NCI-H69 (cell line): ENCODE measurements around the gene KRTAP22-1.
A peak's percentile ranks its signal among the peaks of the same experiment; 100 is the strongest.

Experiments
- DNase-seq: peaks from one replicate; lab custom pipeline; 2025; lab: John Stamatoyannopoulos, UW

The KRTAP22-1 gene

DNA sequence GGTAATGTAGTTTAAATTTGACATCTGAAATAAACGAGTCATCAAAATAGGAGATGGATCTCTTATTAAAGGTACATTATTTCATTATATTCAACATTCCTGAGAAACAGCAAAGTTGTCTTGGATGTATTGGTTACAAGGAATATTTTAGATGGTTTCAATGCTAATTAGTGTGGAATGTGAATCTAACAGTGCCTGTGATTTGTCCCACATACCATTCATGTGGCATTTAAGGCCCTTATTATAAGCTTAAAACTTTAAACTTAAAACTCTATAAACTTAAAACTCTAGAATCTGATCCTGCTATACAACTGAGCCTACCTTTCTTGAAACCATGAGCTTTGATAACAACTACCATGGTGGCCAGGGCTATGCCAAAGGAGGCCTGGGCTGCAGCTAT, at the start of gene KRTAP22-1:
Gene KRTAP22-1 (plus strand): TSS at position 301 of the 400 bp plus-strand sequence.
- no peak for DNase-seq

DNA sequence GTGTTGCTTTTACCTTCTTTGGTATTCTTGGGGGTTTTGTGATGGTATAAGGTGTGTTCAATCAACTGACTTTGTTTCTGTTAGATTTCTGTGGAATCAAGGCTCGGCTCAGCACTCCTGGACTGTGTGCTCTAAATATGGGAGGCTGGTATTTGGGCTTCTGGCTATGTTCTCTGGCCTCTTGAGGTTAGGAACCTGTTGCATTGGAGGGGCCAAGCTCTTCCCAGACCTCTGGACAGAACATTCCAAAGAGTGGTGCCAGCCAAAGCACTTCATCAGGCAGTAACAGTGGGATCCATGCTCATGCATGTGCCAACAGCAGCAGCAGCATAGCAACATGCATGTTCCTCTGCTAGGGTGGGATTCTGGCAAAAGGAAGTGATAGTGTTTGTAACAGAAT, 48.1 kb upstream of the KRTAP22-1 start:
- DNase-seq, result no peak

DNA sequence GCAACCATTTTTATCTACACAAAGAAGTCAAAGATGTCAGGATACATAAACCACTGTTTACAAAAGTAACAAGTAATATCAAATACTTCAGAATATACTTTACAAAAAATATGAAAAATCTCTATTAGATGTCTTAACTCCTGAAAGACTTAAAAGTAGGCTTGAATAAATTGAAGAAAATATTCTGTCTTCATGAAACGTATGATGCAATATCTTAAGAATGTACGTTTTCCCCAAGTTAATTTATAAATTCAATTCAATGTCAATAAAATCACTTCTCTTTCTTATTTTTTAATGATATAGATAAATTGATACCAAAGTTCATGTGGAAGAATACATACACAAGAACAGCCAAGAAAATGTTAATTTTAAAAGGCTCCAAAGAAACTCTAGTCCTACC, 45.8 kb upstream of the KRTAP22-1 start:
- DNase-seq, result no peak

DNA sequence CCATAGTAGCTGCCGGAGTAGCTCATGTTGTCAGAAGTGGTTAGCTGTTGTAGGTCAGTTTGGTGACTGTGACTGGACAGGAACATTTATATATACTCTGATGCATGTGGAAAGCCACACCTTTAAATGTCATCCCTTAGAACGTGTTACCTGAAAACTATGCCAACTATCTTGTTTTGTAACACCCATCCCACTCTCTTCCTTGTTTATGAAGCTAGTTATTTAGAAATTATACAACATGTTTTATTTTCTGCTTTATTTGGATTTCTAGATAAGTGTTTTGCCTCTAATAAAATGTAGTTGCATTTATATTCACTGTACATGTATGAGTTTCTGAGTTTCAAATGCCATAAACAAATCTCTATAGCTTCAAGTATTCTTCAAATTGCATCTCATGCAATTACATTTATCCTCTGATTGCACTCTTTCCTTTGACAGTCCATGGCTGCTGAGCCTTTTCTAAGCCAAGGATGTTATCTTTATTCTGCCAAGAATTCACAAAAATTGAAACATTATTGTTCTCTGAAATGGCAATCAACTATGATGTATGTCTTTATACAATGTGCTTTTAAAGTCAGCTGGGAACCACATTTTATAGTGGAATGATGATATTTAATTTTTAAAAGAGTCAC, 39.5 kb upstream of the KRTAP22-1 start, which contains the start of gene KRTAP19-7:
Gene KRTAP19-7 (minus strand): TSS at position 51 of the 632 bp plus-strand sequence. CDS start 25 bp downstream, at position 26.
- no peak for DNase-seq

DNA sequence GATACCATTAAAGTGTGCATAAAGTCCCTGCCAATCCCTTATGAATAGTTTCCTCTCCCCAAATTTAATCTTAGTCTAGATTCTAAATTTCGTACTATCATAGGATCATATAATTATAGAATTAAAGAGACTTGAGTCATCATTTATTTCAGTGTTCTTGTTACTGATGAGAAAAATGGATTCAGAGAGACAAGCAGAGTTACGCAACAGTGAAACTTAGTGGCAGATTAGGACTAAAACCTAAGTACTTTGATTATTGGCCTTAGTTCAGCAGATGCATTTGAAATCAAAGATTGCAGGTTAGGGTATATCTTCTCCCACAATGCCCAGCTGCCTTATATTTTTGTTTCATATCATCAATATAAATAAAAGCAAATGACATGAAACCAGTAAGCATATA, 38.9 kb upstream of the KRTAP22-1 start:
- DNase-seq, result no peak

DNA sequence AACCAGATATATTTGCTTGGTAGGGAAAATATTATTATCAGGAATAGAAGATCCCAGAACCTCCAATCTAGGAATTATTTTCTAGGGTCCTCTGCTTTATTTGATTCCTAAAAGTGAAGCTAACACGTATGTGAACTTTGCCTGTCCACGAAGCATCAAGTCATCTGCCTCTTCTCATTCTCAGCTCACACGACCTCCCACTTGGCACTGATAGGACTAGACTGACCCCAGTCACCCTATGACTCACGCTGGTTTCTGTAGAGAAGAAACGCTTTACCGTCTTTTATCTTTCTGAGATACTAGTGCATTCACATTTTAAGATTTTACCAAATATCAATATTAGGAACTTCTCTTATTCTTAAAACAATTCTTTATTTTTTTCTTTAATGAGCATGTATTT, 37.8 kb upstream of the KRTAP22-1 start:
- DNase-seq, result no peak

DNA sequence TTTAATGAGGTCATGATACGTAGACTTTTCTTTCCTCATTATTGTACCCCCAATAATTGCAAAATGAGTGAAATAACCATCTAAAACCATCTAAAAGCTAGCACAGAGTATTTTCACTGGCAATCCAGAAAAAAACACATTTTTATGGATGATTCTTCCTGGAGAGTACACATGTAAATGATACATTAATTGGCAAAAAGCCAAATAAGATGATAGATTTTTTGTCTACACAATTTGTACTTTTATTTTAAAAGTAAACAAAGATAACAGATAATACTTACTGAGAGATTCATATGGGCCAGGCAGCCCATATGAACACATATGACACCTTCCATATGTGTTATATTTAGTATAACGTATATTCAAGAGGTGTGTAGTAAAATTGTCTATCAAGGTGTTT, 37.3 kb upstream of the KRTAP22-1 start:
- no peak for DNase-seq

DNA sequence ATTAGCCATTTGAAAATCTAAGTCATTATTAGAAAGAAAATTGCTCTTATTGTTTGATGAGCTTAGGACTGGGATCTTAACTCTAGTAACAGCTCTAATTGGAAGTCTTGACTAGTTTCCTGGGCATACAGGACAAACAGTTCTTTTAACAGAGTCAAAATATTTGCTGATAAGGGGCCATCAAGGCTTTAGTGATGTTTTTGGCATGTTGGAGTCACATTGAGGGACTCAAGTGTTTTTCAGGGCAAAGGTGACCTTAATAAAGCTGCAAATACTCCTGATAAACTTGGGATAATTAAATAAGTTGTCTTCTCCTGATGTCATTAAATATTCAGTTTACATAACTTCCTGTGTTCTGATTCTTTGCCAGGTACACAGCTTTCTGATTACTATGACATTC, 33.3 kb upstream of the KRTAP22-1 start:
- DNase-seq, result no peak

DNA sequence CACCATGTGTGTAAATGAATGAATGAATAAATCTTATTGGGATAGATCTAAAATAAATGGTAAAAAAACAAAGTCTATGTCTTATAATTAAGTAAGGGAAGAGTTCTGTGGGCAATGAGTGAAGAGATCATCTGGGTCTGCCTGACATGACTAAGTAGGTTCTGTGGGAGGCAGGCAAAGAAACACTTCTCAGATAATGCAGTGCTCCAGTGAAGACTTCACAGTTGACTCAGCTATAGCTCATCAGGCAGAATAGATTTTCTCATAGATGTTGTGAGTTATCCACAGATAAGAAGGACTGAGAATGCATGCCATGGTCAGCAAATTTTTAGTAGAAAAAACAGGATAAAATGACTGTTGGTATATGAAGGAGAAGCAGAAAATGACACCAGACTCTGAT, 23.1 kb upstream of the KRTAP22-1 start:
- DNase-seq, result peak; percentile 68

DNA sequence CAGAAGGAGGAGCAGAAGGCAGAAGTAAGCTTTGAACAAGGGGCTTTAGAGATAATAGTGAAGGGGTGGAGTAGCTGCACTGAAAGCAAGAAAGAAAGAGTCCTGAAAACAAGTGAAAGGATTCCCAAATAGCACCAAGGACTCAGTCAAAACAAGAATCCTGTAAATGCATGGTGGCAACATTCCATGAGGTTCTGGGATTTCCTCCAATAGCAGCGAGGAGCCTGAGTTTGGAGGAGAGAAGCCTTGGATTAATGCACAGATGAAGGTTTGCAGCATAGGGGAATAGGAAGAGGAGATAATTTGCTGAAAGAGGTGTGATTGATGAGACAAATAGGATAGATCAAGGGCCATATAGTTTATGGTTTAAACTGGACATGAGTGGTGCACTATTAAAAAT, 21.5 kb upstream of the KRTAP22-1 start:
- no peak for DNase-seq

DNA sequence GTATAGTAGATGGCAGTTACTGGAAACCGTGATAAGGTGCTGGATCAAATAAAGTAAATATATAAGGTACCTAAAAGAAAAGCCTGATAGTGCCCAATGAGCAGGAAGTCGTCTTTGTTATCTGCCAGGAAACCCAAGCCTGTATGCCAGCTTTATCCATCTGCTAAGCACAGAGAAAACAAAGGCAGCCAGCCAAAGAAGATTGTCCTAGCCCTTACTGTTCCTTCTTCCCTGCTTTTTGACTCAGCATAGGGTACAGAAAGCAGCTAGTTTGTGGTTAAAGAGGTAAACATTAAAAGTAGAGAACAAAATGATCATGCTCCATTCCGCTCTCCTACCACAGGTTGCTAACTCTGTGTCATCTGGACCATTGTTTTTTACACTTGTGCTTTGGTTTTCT, 20.8 kb upstream of the KRTAP22-1 start:
- DNase-seq, result peak; percentile 25

DNA sequence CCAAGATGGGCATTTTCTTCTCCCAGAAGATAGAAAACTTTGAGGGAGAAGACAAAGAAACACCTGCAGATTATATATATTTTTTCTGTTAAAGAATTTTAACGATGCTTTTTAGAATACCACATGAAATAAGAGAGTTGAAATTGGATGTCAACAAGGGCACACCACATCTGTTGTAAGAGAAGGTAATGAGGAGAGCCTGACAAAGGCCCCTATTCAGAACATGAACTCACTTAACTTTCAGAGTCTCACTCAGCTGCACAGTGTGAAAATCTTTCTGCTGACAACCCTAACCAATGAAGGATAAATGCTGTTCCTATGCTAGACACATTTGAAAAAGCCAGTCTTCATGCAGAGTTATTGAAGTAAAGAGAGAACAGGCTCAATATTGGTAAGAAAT, 18.0 kb upstream of the KRTAP22-1 start:
- no peak for DNase-seq

DNA sequence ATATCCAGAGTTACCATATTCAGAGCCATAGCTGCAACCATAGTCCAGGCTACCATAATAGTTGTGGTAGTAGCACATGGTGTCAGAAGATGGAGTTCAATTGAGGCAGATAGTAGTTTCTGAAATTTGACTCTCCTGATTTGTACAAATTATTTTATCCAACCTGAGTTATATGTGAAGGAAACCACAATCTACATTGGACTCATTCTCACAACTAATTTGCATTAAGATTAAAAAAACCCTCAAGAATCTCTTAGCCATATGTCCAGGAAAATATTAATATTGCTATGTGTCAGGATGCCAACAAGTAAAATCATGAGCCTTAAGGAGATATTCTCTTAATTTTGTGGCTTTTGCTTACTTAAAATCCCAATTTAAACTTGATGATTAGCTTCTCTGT, 10.6 kb upstream of the KRTAP22-1 start, which contains the start of gene KRTAP22-2:
Gene KRTAP22-2 (minus strand): TSS at position 101 of the 400 bp plus-strand sequence.
- no peak for DNase-seq

DNA sequence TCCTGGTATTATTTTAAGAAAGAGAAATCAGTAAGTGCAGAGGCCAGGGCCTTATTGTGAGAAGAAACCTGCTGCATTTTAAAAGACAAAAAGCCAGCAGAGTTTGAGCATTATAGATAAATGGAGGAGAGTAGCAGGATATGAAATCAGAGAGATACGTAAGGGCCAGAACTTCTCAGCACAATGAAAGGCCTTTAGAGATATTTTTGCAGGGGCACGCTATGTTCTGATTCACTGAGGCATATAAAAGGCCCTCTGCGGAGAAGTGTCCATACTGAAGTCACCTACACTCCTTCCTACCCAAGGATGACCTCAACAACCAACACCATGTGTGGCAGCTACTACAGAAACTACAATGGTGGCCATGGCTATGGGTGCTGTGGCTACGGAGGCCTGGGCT, 8.7 kb upstream of the KRTAP22-1 start, which contains the start of gene KRTAP6-3:
Gene KRTAP6-3 (plus strand): TSS at position 301 of the 400 bp plus-strand sequence. CDS start 6 bp downstream, at position 307.
- DNase-seq, result no peak

DNA sequence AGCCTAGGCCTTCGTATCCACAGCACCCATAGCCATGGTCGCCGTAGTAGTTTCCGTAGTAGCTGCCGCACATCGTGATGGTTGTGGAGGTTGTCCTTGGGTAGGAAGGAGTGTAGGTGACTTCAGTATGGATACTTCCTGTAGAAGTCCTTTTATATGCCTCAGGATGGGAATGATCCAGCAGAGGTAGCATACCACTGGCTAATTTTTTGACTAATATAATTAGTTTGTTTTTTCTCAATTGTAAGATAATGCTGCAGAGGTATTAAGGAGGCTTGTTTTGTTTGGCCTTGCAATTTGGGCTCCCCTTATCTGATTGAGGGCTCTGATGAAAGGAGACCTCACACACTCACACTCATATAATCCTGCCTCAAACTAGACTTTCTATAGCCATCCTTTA, 2.1 kb upstream of the KRTAP22-1 start, which contains the start of gene KRTAP6-2:
Gene KRTAP6-2 (minus strand): TSS at position 101 of the 400 bp plus-strand sequence. CDS start 28 bp downstream, at position 73.
- DNase-seq, result no peak

DNA sequence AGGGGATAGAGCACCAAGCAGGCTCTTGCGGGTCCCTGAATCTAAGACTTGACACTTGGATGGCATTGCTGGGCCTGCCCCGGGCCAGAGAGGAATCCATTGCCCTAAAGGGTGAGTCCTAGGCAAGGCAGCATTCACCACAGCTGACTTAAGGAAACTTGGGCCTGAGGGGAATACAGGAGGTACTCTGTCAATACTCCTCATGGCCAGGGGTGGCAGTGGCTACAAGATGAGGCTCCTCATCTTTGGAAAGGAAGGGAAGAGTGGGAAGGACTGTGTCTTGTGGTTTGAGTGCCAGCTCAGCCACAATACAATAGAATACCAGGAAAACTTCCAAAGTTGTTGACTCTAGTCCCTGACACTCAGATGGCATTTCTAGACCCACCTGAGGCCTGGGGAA, 5.1 kb downstream of the KRTAP22-1 start:
- peak; percentile 7 for DNase-seq

DNA sequence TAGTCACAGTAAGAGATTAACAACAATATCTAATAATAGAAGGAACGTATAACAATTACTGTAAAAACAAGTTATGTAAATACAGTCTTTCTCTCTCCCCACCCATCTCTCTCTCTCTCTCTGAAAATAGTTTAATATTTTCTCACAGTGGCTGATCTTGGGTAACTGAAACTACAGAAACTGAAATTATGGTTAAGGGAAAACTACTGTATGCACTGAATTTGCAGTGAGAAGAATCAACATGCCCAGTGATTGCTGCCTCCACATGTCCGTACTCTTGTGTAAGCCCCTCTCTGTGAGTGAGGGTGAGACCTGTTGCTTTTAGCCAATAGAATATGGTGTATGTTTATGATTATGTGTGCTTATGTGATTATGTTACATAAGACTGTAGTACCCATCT, 11.2 kb downstream of the KRTAP22-1 start:
- DNase-seq, result no peak

DNA sequence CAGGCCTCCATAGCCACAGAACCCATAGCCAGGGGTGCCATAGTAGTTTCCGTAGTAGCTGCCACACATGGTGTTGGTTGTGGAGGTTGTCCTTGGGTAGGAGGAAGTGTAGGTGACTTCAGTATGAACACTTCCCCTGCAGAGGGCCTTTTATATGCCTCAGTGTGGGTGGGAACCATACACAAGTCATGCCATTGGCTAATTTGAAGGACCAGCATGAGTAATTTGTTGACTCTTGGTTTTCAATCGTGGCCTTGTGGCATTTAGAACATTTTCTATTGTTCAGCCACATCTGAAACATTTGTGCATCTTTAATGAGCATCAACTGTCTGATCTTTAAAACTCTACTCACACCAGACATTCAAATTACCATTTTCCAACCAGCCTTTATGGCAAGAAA, 12.9 kb downstream of the KRTAP22-1 start, which contains the start of gene KRTAP6-1:
Gene KRTAP6-1 (minus strand): TSS at position 95 of the 400 bp plus-strand sequence. CDS start 26 bp downstream, at position 69.
- peak; percentile 4 for DNase-seq

DNA sequence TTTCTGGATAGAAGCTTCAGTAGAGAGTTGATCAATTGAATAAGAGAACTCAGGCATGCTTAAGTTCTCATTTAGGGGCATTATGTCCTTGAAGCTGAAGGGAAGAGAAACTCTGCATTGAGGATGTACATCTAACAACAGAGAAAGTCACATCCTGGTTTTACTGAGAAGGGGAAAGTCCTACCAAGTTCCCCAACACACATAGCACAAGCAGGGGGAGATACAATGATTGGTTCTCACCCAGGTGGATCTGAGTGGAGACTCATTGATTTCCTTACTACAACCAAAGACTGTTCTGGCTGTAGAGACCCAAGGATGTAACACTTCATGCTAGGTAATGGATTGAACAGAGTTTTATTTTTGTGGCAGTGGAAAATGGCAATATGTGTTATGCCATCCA, 14.3 kb downstream of the KRTAP22-1 start:
- no peak for DNase-seq

DNA sequence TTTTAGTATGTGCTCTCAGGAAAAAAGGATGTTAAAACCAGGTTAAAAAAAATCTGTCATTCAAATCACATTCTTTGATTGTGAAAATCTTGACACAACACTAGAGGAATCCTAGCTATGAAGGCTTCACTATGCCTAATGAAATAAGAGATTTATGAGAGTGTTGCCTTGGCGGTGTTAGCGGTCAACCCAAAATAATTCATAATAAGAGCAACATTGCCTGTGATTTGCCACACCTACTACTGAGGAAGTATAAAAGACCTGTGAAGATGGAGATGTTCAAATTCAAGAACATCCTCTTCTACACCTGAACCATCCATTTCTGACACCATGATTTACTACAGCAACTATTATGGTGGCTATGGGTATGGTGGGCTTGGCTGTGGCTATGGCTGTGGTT, 15.2 kb downstream of the KRTAP22-1 start, which contains the start of gene KRTAP20-1:
Gene KRTAP20-1 (plus strand): TSS at position 301 of the 400 bp plus-strand sequence. CDS start 30 bp downstream, at position 331.
- DNase-seq, result no peak

DNA sequence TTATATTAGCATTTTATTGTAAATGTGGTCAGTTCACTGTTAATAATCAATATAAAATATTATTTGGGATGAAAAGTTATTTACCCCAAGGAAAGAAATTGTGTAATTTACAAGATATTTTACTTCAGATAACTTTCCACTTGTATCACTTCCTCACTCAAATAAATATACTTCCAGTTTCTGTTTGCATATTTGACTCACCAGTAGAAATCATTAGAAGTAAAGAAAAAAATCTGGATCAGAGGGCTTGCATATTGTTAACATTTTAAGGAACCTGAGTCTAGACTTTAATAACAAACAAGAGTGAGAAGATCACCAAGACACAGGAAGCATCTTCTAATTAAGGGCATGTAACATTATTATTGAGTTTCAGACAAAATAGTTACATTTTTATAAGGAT, 19.2 kb downstream of the KRTAP22-1 start:
- DNase-seq, result no peak

DNA sequence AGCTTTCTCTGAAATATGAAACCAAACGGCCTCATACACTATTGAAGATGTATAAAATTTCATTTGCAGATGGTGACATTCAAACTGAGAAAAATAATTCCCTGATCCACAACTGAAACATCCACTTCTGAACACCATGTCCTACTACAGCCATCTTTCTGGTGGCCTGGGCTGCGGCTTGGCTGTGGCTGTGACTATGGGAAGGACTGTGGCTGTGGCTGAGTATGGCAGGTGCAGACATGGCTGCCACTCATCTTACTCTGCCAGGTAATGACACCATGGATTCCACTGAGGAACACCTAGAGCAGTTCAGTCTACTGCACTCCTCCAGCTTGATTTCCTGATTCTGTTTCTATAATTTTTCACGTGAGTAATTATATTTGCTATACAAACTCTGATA, 19.6 kb downstream of the KRTAP22-1 start, which contains the start of gene KRTAP20-4:
Gene KRTAP20-4 (plus strand): TSS at position 106 of the 400 bp plus-strand sequence.
- DNase-seq, result no peak

DNA sequence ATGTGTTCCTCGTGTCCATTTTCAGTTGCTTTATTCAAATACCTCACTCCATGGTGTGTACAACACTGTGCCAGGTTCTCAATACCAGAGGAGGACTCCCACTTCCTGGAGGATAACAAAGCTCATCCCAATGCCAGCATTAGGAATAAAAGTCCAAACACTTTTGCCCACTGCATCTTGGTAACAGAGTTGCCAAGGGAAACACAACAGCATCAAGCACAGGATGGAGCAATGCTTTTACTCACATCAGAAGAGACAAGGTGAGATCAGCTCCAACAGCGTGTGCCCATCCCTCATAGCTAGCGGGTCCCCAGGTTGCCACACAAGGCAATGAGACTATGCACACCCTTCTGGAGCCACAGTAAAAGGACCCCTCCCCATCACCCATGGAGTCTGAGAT, 22.5 kb downstream of the KRTAP22-1 start:
- DNase-seq, result peak; percentile 3
